ENCODE results near the gene DCAF11. TPM values are rescaled to one million over a fixed set of nuclear protein-coding genes. Genes with fewer than 3 reads are reported as not detected.

DCAF11 gene
- total and polyA plus RNA-seq, 2 of the 13 experiments (the other 11 are each of a cell fraction or from before 2014, with no cell fraction given), result 150 to 257 TPM

DNA sequence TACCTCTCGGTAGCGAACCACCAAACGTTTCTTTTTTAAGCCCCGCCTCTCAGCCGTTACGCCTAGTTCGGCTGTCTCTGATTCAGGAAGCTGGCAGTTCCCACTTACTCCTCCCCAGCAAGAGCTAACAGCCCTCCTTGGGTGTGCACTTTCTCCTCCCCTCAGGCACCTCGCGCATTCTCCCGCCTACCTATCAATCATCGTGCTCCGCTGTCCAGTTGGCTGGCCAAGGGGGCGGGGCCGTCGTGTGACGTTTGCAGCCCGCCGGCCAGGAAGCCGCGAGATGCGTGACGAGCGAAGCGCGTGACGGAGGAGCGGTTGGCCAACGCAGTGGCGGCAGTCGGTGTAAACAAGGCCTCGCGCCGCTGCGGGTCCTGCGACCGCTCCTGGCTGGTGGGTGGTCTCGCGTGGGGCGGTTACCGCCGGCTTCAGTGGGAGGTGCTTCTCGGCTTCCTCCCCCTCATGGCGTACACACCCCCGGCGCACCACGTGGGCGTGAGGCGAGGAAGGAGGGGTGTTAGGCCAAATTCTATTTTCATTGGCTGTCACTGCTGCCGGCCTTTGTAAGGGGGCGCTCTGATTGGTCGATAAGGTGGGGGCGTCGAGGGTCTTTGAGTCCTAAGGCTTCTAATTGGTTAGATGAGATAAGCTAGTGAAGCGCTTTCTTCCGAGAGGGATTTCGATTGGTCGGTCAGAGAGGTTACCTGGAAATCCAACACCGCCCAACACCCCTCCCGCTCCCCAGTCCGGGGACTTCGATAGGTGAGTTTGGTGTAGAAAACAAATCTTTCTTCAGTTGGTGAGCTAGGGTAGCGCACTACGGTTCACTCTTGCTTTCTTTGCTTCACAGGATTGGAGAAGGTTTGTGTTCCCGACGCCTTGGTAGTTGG is at the start of gene DCAF11, which contains the start of gene NRL (continued):
- TF ChIP-seq SRSF1 (optimal IDR thresholded peaks at IDR 0.05; ENCODE audit: low read depth, low read length) (peak; percentile 60), MZF1 (CRISPR knock-in tag; IDR thresholded peaks at IDR 0.05; ENCODE audit: borderline replicate concordance) (peak; percentile 99), RARA (CRISPR knock-in tag; IDR thresholded peaks at IDR 0.05) (peak; percentile 67; the same call in 1 of the 2 replicates), MAFF (IDR thresholded peaks at IDR 0.05; ENCODE audit: low read depth, low read length) (peak; percentile 33; the same call in 1 of the 2 replicates), ZFX (CRISPR knock-in tag; IDR thresholded peaks at IDR 0.05; ENCODE audit: low read depth) (peak; percentile 90), ZNF230 (CRISPR knock-in tag; IDR thresholded peaks at IDR 0.05) (peak; percentile 30; the same call in 1 of the 2 replicates), MAFG (CRISPR knock-in tag; IDR thresholded peaks at IDR 0.05) (no peak), ZNF792 (CRISPR knock-in tag; IDR thresholded peaks at IDR 0.05) (peak; percentile 88), NFE2L2 (IDR thresholded peaks at IDR 0.05; ENCODE audit: low read length) (no peak; the same call in 1 of the 2 replicates), ZNF879 (CRISPR knock-in tag; IDR thresholded peaks at IDR 0.05) (peak; percentile 93; the same call in 1 of the 2 replicates)
- TF ChIP-seq, protein P1, sequence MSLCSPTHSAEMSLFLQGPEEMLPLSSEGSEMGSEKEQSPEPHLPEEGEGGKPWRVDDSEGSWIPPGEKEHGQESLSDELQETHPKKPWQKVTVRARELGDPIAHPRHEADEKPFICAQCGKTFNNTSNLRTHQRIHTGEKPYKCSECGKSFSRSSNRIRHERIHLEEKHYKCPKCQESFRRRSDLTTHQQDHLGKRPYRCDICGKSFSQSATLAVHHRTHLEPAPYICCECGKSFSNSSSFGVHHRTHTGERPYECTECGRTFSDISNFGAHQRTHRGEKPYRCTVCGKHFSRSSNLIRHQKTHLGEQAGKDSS (CRISPR knock-in tag; IDR thresholded peaks at IDR 0.05; ENCODE audit: borderline replicate concordance, low read depth), result peak; percentile 89
- TF ChIP-seq, protein P2, sequence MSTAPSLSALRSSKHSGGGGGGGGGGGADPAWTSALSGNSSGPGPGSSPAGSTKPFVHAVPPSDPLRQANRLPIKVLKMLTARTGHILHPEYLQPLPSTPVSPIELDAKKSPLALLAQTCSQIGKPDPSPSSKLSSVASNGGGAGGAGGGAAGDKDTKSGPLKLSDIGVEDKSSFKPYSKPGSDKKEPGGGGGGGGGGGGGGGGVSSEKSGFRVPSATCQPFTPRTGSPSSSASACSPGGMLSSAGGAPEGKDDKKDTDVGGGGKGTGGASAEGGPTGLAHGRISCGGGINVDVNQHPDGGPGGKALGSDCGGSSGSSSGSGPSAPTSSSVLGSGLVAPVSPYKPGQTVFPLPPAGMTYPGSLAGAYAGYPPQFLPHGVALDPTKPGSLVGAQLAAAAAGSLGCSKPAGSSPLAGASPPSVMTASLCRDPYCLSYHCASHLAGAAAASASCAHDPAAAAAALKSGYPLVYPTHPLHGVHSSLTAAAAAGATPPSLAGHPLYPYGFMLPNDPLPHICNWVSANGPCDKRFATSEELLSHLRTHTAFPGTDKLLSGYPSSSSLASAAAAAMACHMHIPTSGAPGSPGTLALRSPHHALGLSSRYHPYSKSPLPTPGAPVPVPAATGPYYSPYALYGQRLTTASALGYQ (CRISPR knock-in tag; IDR thresholded peaks at IDR 0.05), result peak; percentile 87
- TF ChIP-seq, protein P3, sequence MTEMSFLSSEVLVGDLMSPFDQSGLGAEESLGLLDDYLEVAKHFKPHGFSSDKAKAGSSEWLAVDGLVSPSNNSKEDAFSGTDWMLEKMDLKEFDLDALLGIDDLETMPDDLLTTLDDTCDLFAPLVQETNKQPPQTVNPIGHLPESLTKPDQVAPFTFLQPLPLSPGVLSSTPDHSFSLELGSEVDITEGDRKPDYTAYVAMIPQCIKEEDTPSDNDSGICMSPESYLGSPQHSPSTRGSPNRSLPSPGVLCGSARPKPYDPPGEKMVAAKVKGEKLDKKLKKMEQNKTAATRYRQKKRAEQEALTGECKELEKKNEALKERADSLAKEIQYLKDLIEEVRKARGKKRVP (CRISPR knock-in tag; IDR thresholded peaks at IDR 0.05), result no peak
- TF ChIP-seq, protein P4, sequence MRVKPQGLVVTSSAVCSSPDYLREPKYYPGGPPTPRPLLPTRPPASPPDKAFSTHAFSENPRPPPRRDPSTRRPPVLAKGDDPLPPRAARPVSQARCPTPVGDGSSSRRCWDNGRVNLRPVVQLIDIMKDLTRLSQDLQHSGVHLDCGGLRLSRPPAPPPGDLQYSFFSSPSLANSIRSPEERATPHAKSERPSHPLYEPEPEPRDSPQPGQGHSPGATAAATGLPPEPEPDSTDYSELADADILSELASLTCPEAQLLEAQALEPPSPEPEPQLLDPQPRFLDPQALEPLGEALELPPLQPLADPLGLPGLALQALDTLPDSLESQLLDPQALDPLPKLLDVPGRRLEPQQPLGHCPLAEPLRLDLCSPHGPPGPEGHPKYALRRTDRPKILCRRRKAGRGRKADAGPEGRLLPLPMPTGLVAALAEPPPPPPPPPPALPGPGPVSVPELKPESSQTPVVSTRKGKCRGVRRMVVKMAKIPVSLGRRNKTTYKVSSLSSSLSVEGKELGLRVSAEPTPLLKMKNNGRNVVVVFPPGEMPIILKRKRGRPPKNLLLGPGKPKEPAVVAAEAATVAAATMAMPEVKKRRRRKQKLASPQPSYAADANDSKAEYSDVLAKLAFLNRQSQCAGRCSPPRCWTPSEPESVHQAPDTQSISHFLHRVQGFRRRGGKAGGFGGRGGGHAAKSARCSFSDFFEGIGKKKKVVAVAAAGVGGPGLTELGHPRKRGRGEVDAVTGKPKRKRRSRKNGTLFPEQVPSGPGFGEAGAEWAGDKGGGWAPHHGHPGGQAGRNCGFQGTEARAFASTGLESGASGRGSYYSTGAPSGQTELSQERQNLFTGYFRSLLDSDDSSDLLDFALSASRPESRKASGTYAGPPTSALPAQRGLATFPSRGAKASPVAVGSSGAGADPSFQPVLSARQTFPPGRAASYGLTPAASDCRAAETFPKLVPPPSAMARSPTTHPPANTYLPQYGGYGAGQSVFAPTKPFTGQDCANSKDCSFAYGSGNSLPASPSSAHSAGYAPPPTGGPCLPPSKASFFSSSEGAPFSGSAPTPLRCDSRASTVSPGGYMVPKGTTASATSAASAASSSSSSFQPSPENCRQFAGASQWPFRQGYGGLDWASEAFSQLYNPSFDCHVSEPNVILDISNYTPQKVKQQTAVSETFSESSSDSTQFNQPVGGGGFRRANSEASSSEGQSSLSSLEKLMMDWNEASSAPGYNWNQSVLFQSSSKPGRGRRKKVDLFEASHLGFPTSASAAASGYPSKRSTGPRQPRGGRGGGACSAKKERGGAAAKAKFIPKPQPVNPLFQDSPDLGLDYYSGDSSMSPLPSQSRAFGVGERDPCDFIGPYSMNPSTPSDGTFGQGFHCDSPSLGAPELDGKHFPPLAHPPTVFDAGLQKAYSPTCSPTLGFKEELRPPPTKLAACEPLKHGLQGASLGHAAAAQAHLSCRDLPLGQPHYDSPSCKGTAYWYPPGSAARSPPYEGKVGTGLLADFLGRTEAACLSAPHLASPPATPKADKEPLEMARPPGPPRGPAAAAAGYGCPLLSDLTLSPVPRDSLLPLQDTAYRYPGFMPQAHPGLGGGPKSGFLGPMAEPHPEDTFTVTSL (CRISPR knock-in tag; IDR thresholded peaks at IDR 0.05; ENCODE audit: borderline replicate concordance), result no peak
- TF ChIP-seq, protein P5, sequence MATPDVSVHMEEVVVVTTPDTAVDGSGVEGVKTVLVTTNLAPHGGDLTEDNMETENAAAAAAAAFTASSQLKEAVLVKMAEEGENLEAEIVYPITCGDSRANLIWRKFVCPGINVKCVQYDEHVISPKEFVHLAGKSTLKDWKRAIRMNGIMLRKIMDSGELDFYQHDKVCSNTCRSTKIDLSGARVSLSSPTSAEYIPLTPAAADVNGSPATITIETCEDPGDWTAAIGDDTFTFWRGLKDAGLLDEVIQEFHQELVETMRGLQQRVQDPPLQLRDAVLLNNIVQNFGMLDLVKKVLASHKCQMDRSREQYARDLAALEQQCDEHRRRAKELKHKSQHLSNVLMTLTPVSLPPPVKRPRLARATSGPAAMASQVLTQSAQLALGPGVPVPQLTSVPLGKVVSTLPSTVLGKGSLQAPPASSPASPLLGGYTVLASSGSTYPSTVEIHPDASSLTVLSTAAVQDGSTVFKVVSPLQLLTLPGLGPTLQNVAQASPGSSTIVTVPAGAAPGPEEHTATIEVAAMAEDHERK (CRISPR knock-in tag; IDR thresholded peaks at IDR 0.05; ENCODE audit: low read depth), result peak; percentile 82; the same call in 1 of the 2 replicates
